Measurements from ENCODE around the gene LZTR1. TPM values are rescaled to one million over a fixed set of nuclear protein-coding genes. Genes with fewer than 3 reads are reported as not detected.

Gene LZTR1
- total and polyA plus RNA-seq, 2 donors (not counting 3 experiments of a cell fraction or from before 2014, with no cell fraction given): 56.6 to 86.8 TPM

GRCh38 chr22:20978419-20978818 lies 3.7 kb upstream of the LZTR1 start:
- Histone ChIP-seq H3K27me3 (ENCODE audit: control insufficient read depth in 2 of 2, insufficient read depth in 2 of 2, low read length in 2 of 2) (no peaks in the 10 kb centered on the region), H3K9ac (replicated peaks; ENCODE audit: extremely low read depth, insufficient read depth, low read length) (no peak overlapping the region), H3K79me2 (ENCODE audit: control insufficient read depth, insufficient read depth, low read length) (peaks cover 11% of the 10 kb centered on the region), H3K4me2 (ENCODE audit: insufficient read depth, low read length) (no peak overlapping the region), H3K9me3 (replicated peaks; ENCODE audit: control insufficient read depth, insufficient read depth, low read length) (peaks cover 5% of the 10 kb centered on the region), H3K9me1 (replicated peaks; ENCODE audit: control insufficient read depth, extremely low read depth, insufficient read depth, low read length) (no peaks in the 10 kb centered on the region), H2AFZ (ENCODE audit: low read depth, low read length) (no peak overlapping the region), H4K20me1 (replicated peaks; ENCODE audit: control insufficient read depth, extremely low read depth, insufficient read depth, low read length) (no peaks in the 10 kb centered on the region), H3K27ac (ENCODE audit: insufficient read depth, low read depth, low read length) (no peak overlapping the region), H3K4me1 (ENCODE audit: control insufficient read depth, extremely low read depth, insufficient read depth, low read length) (peaks cover 17% of the 10 kb centered on the region), H3K4me3 (replicated peaks in 1 of 3; ENCODE audit: insufficient read depth in 1 of 3, low read depth in 1 of 3, low read length in 3 of 3) (no peak overlapping the region), H3K36me3 (ENCODE audit: control insufficient read depth in 2 of 2, extremely low read depth in 1 of 2, insufficient read depth in 2 of 2, low read length in 2 of 2) (no peaks in the 10 kb centered on the region)
- ChIA-PET POLR2A (no interaction called here), CTCF (no interaction called here)
- dilution Hi-C loops (cut with MboI; ENCODE audit: extremely low pct_ligation_motif_present, low sequenced_read_pairs): no loop called here
- intact Hi-C loops (cut with micrococcal nuclease): no loop called here
- DNase-seq (ENCODE audit: low read depth, low spot score) (no peak), FAIRE-seq (no peak)
- no TSS peak for BruUV-seq (replicated peaks)
- no peak for TF ChIP-seq EZH2 (IDR thresholded peaks at IDR 0.05; ENCODE audit: borderline replicate concordance, low read depth, low read length, severe bottlenecking)
- no peak for TF ChIP-seq CTCF (IDR thresholded peaks at IDR 0.05; ENCODE audit: extremely low read depth in 1 of 2, insufficient read depth in 1 of 2, low read depth in 1 of 2, low read length in 2 of 2)
- no peak for TF ChIP-seq POLR2AphosphoS5 (IDR thresholded peaks at IDR 0.05; ENCODE audit: insufficient read depth, low read depth, low read length)
- no peak for TF ChIP-seq MYC (IDR thresholded peaks at IDR 0.05; ENCODE audit: low read depth, low read length)
- TF ChIP-seq MAX (IDR thresholded peaks at IDR 0.05; ENCODE audit: insufficient read depth, insufficient read length): no peak
- TF ChIP-seq FOS (IDR thresholded peaks at IDR 0.05; ENCODE audit: borderline replicate concordance, insufficient read depth, low read length): no peak

Data from endothelial cell of umbilical vein (primary cell).